ENCODE measurements around the gene SUN1.

GRCh38 chr7:862157-862556, 29.9 kb downstream of the SUN1 start:
- no peak for TF ChIP-seq EP300 (IDR thresholded peaks at IDR 0.05; ENCODE audit: borderline replicate concordance in 1 of 2, low read depth in 2 of 2, low read length in 2 of 2)
- TF ChIP-seq CTCF (IDR thresholded peaks at IDR 0.05; ENCODE audit: control extremely low read depth in 1 of 3, insufficient read depth in 1 of 3, low read depth in 1 of 3, low read length in 3 of 3), result no peak
- no peak for TF ChIP-seq YY1 (IDR thresholded peaks at IDR 0.05; ENCODE audit: low read depth, low read length)
- TF ChIP-seq ATF2 (IDR thresholded peaks at IDR 0.05; ENCODE audit: low read length), result no peak
- no peak for TF ChIP-seq GABPA (IDR thresholded peaks at IDR 0.05; ENCODE audit: borderline replicate concordance, insufficient read depth, low read length)
- no peak for TF ChIP-seq RAD21 (IDR thresholded peaks at IDR 0.05 in 1 of 2, conservative IDR thresholded peaks at IDR 0.05 in 1 of 2; ENCODE audit: low read depth in 2 of 2, low read length in 2 of 2)
- TF ChIP-seq POLR2AphosphoS5 (IDR thresholded peaks at IDR 0.05; ENCODE audit: low read depth, low read length), result no peak
